ENCODE measurements around the gene CAMK1D.

The CAMK1D gene

DNA sequence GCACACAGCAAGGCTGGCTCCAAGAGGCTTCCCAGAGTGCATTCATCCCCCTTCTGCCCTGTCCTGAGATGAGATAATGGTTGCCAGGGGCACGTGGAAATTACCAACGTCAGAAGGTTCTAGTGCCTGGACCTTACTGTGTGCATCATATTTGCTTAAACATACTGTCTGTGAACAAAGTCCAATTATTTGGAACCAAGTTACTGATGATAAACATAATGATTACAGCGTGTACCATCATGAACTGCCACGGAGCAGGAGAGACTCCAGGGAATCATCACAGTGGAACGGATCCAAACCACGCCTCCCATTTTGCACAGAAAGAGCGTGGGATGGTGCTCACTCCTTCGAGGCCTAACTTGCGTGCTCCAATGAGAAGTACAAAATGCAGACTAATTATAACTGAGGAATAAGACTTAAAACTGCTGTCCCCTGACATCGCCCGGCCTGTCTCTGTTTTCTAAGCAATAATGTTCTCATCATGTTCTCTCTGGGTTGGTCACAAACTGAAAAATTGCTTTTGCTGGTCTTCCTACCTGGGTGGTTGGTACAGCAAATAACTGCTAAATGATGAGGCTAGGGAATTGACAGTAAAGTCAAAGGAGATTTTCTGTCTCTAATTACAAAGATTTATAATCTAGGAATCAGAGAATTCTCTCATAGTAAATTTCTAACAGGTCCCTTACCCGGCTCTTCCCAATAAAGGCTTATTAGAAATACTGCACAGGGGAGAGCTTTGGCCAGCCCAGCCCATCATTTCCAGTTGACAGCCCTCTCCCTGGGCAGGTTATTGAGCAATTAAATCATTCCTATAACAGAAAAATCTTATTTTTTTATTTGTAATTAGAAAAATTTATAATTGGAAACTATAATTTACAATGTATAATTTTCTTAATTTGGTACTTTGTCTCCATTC, 182.2 kb downstream of the CAMK1D start:
- Histone ChIP-seq H3F3A (ENCODE audit: insufficient read depth, low read length) (no peaks in the 10 kb centered on the region), H3K27ac (ENCODE audit: low read depth, low read length, poor library complexity, severe bottlenecking) (no peak overlapping the region), H2AFZ (ENCODE audit: low read length) (no peak overlapping the region), H3K36me3 (ENCODE audit: insufficient read depth, low read length) (no peaks in the 10 kb centered on the region), H3K4me3 (ENCODE audit: low read depth, low read length, poor library complexity, severe bottlenecking) (no peak overlapping the region), H3K9me3 (ENCODE audit: low read length) (no peaks in the 10 kb centered on the region), H3K9me2 (ENCODE audit: low read depth, low read length) (no peaks in the 10 kb centered on the region), H3K9ac (ENCODE audit: low read length) (no peak overlapping the region), H3K4me2 (ENCODE audit: low read length) (no peak overlapping the region), H3K27me3 (ENCODE audit: insufficient read depth, low read length) (no peaks in the 10 kb centered on the region), H3K79me2 (ENCODE audit: insufficient read depth, low read length) (no peaks in the 10 kb centered on the region), H4K20me1 (ENCODE audit: insufficient read depth, low read length) (no peaks in the 10 kb centered on the region), H3K4me1 (ENCODE audit: insufficient read depth, low read length, severe bottlenecking) (no peaks in the 10 kb centered on the region)
- TF ChIP-seq, protein P1, sequence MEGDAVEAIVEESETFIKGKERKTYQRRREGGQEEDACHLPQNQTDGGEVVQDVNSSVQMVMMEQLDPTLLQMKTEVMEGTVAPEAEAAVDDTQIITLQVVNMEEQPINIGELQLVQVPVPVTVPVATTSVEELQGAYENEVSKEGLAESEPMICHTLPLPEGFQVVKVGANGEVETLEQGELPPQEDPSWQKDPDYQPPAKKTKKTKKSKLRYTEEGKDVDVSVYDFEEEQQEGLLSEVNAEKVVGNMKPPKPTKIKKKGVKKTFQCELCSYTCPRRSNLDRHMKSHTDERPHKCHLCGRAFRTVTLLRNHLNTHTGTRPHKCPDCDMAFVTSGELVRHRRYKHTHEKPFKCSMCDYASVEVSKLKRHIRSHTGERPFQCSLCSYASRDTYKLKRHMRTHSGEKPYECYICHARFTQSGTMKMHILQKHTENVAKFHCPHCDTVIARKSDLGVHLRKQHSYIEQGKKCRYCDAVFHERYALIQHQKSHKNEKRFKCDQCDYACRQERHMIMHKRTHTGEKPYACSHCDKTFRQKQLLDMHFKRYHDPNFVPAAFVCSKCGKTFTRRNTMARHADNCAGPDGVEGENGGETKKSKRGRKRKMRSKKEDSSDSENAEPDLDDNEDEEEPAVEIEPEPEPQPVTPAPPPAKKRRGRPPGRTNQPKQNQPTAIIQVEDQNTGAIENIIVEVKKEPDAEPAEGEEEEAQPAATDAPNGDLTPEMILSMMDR (IDR thresholded peaks at IDR 0.05; ENCODE audit: low read length): no peak
- TF ChIP-seq EZH2 (IDR thresholded peaks at IDR 0.05; ENCODE audit: borderline replicate concordance, low read length): no peak

DNA sequence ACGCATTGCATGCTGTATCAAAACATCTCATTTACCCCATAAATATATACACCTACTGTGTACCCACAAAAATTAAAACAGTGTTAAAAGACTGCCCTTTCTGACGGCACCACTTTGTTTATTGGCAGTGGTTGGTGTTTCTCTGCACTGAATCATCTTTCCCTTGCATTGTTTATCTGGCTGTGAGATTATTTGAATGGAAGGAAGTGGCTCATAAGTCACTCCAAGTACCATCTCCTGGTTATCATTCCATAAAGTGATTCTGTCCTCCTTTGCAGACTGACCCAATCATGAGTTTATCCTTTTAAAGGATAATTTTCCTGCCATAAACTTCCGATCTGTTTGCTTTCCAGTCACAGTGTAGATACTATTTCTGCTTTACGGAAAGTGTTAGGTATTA, 183.8 kb downstream of the CAMK1D start:
- no peak overlapping the region for H3K4me2 ChIP-seq (ENCODE audit: low read length)
- H4K20me1 ChIP-seq (ENCODE audit: insufficient read depth, low read length): no peaks in the 10 kb centered on the region
- H3K27ac ChIP-seq (ENCODE audit: low read depth, low read length, poor library complexity, severe bottlenecking): no peak overlapping the region
- TF ChIP-seq, protein P1 (IDR thresholded peaks at IDR 0.05; ENCODE audit: low read length): no peak
- no peak for TF ChIP-seq EZH2 (IDR thresholded peaks at IDR 0.05; ENCODE audit: borderline replicate concordance, low read length)
- no peaks in the 10 kb centered on the region for H3K79me2 ChIP-seq (ENCODE audit: insufficient read depth, low read length)
- H3K9me2 ChIP-seq (ENCODE audit: low read depth, low read length): no peaks in the 10 kb centered on the region
- H3K27me3 ChIP-seq (ENCODE audit: insufficient read depth, low read length): no peaks in the 10 kb centered on the region
- H3K9me3 ChIP-seq (ENCODE audit: low read length): no peaks in the 10 kb centered on the region
- H3F3A ChIP-seq (ENCODE audit: insufficient read depth, low read length): no peaks in the 10 kb centered on the region
- H2AFZ ChIP-seq (ENCODE audit: low read length): no peak overlapping the region
- no peak overlapping the region for H3K4me3 ChIP-seq (ENCODE audit: low read depth, low read length, poor library complexity, severe bottlenecking)
- H3K9ac ChIP-seq (ENCODE audit: low read length): no peak overlapping the region
- H3K4me1 ChIP-seq (ENCODE audit: insufficient read depth, low read length, severe bottlenecking): no peaks in the 10 kb centered on the region
- no peaks in the 10 kb centered on the region for H3K36me3 ChIP-seq (ENCODE audit: insufficient read depth, low read length)

DNA sequence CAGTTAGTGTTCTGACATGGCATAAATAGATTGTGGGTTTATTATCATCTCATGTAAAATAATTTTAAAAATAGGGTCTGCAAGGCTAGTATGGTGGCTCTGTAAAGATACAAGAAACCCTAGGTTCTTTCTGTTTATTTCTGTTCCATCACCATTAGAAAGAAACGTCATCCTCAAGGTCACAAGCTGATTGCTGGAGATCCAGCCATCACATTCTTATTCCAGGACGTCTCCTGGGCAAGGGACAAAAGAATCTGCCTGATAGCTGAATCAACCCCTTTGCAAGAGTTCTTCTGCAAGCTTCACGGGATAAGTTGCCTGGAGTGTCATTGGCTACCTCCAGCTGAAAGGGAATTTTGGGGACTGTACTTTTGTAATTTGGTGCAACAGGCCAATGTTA, 184.4 kb downstream of the CAMK1D start:
- TF ChIP-seq, protein P1 (IDR thresholded peaks at IDR 0.05; ENCODE audit: low read length): no peak
- no peak for TF ChIP-seq EZH2 (IDR thresholded peaks at IDR 0.05; ENCODE audit: borderline replicate concordance, low read length)
- H3K27ac ChIP-seq (ENCODE audit: low read depth, low read length, poor library complexity, severe bottlenecking): no peak overlapping the region

More for the DNA sequence above, 184.4 kb downstream of the CAMK1D start:
- Histone ChIP-seq H3F3A (ENCODE audit: insufficient read depth, low read length) (no peaks in the 10 kb centered on the region), H3K4me1 (ENCODE audit: insufficient read depth, low read length, severe bottlenecking) (no peaks in the 10 kb centered on the region), H4K20me1 (ENCODE audit: insufficient read depth, low read length) (no peaks in the 10 kb centered on the region), H3K79me2 (ENCODE audit: insufficient read depth, low read length) (no peaks in the 10 kb centered on the region), H3K4me3 (ENCODE audit: low read depth, low read length, poor library complexity, severe bottlenecking) (no peak overlapping the region), H3K9me3 (ENCODE audit: low read length) (no peaks in the 10 kb centered on the region), H3K27me3 (ENCODE audit: insufficient read depth, low read length) (no peaks in the 10 kb centered on the region), H3K36me3 (ENCODE audit: insufficient read depth, low read length) (no peaks in the 10 kb centered on the region), H2AFZ (ENCODE audit: low read length) (no peak overlapping the region), H3K9me2 (ENCODE audit: low read depth, low read length) (no peaks in the 10 kb centered on the region), H3K9ac (ENCODE audit: low read length) (no peak overlapping the region), H3K4me2 (ENCODE audit: low read length) (no peak overlapping the region)
